Natural killer cell (primary cell): ENCODE measurements around the gene CHRNG. TPM values are rescaled to one million over a fixed set of nuclear protein-coding genes. Genes with fewer than 3 reads are reported as not detected.

Experiments used
- ATAC-seq, 3 donors: fragments of 150-1000 bp in 2 of 3; fragments of 200-7000 bp in 1 of 3; cut with Tn5 transposase; 1 replicate in 1 of 3; 2 replicates in 2 of 3; pipeline ENCODE4 v1.10.0; 2021; ENCODE audit warnings: mild to moderate bottlenecking in 2 of 3, moderate library complexity in 2 of 3
- DNase-seq, 2 donors: peaks; one replicate each; pipeline versions ENCODE4 v3.0.0 to v3.0.0-alpha.2; 2013 to 2021; ENCODE audit warnings: mixed read lengths in 1 of 2
- H3K27ac ChIP-seq: one replicate; pipeline ENCODE4 v1.5.1; 2013; ENCODE audit warnings: mild to moderate bottlenecking, low read length
- H3K27me3 ChIP-seq: one replicate; pipeline ENCODE4 v1.6.1; 2013; ENCODE audit warnings: low read length; ENCODE audit not compliant: control insufficient read depth, insufficient read depth
- H3K36me3 ChIP-seq: one replicate; pipeline ENCODE4 v1.6.1; 2013; ENCODE audit warnings: low read length; ENCODE audit not compliant: control insufficient read depth, insufficient read depth
- H3K4me1 ChIP-seq: one replicate; pipeline ENCODE4 v1.6.1; 2013; ENCODE audit warnings: low read length; ENCODE audit not compliant: control insufficient read depth, insufficient read depth
- H3K4me3 ChIP-seq: one replicate; pipeline ENCODE4 v1.5.1; 2013; ENCODE audit warnings: low read length
- H3K9me3 ChIP-seq: one replicate; pipeline ENCODE4 v1.6.1; 2013; ENCODE audit warnings: low read length; ENCODE audit not compliant: control insufficient read depth, insufficient read depth
- H3K27ac Mint-ChIP-seq, 2 donors: one replicate each; pipeline ENCODE4 v1.8.0; 2022; ENCODE audit warnings: mild to moderate bottlenecking in 2 of 2, mixed read lengths in 2 of 2, moderate library complexity in 1 of 2
- H3K27me3 Mint-ChIP-seq, 2 donors: one replicate each; pipeline ENCODE4 v1.8.0; 2022; ENCODE audit warnings: low read depth in 2 of 2, mixed read lengths in 2 of 2
- H3K36me3 Mint-ChIP-seq: one replicate; pipeline ENCODE4 v1.8.0; 2022; ENCODE audit warnings: mixed read lengths
- H3K4me1 Mint-ChIP-seq, 2 donors: one replicate each; pipeline ENCODE4 v1.8.0; 2022; ENCODE audit warnings: mixed read lengths in 2 of 2
- H3K4me3 Mint-ChIP-seq: one replicate; pipeline ENCODE4 v1.8.0; 2022; ENCODE audit warnings: mild to moderate bottlenecking, moderate library complexity, mixed read lengths
- H3K9me3 Mint-ChIP-seq, 2 donors: one replicate each; pipeline ENCODE4 v1.8.0; 2022; ENCODE audit warnings: mixed read lengths in 2 of 2
- WGBS: methylation state at CpG from one replicate; pipeline ENCODE4 v1.1.7; 2013; ENCODE audit warnings: missing lambda C conversion rate; ENCODE audit not compliant: insufficient coverage; 5-methylcytosine and 5-hydroxymethylcytosine counted together
- intact Hi-C: fragments of 100-400 bp; cut with micrococcal nuclease; formaldehyde crosslinking; loops from one replicate; pipeline ENCODE4 v1.14.2; 2022
- total RNA-seq, 4 donors: library from RNA; stranded (reverse); fragments of 120-200 nt in 1 of 4; gene quantifications; one replicate each; pipeline versions ENCODE4 v1.2.3 to v1.2.4, GENCODE V29; 2013 to 2022
- TF ChIP-seq, protein P1 (sequence below): fragments of 200-600 bp; IDR thresholded peaks from one replicate; pipeline ENCODE4 v1.8.0; 2022; ENCODE audit warnings: antibody characterized with exemption

The CHRNG gene
- total RNA-seq, 3 donors from 2014 or later (not counting 1 experiment from before 2014, with no cell fraction given) = not detected

DNA sequence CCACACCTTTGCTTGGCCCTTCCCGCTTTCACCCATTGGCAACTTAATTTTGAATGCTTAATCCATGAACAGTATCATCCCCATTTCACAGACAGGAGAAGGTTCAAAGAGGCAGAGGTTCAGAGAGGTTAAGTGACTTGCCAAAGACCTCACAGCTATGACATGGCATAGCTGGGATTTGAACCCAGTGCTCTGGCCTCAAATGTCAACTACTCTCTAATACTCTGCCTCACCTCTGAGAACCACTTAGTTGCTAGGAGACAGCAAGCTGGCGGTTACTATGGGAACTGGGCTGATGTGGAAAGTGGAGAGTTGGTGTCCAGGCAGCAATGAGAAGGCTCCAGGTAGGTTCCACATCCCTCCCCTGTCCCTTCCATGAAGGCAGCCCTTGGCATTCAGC lies 35.1 kb upstream of the CHRNG start:
- H3K4me3 ChIP-seq = no peak overlapping the region
- peaks cover 3% of the 10 kb centered on the region for H3K4me1 ChIP-seq
- no peak overlapping the region for H3K27ac ChIP-seq
- WGBS = 75% methylated on average over 2 of the region's 2 CpGs
- TF ChIP-seq, protein P1, sequence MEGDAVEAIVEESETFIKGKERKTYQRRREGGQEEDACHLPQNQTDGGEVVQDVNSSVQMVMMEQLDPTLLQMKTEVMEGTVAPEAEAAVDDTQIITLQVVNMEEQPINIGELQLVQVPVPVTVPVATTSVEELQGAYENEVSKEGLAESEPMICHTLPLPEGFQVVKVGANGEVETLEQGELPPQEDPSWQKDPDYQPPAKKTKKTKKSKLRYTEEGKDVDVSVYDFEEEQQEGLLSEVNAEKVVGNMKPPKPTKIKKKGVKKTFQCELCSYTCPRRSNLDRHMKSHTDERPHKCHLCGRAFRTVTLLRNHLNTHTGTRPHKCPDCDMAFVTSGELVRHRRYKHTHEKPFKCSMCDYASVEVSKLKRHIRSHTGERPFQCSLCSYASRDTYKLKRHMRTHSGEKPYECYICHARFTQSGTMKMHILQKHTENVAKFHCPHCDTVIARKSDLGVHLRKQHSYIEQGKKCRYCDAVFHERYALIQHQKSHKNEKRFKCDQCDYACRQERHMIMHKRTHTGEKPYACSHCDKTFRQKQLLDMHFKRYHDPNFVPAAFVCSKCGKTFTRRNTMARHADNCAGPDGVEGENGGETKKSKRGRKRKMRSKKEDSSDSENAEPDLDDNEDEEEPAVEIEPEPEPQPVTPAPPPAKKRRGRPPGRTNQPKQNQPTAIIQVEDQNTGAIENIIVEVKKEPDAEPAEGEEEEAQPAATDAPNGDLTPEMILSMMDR = no peak
- no peaks in the 10 kb centered on the region for H3K9me3 Mint-ChIP-seq
- no peak overlapping the region for H3K27ac Mint-ChIP-seq
- intact Hi-C loops = no loop called here
- no peaks in the 10 kb centered on the region for H3K9me3 ChIP-seq
- peaks cover 17% of the 10 kb centered on the region for H3K27me3 ChIP-seq
- no peaks in the 10 kb centered on the region for H3K36me3 Mint-ChIP-seq
- H3K4me1 Mint-ChIP-seq = peaks cover 0 to 8% of the 10 kb centered on the region in 2 donors
- ATAC-seq (no peak), DNase-seq (peak in 1 of 2 donors; percentile 12)
- H3K4me3 Mint-ChIP-seq = no peak overlapping the region
- H3K27me3 Mint-ChIP-seq = peaks cover 14 to 41% of the 10 kb centered on the region in 2 donors
- no peaks in the 10 kb centered on the region for H3K36me3 ChIP-seq

DNA sequence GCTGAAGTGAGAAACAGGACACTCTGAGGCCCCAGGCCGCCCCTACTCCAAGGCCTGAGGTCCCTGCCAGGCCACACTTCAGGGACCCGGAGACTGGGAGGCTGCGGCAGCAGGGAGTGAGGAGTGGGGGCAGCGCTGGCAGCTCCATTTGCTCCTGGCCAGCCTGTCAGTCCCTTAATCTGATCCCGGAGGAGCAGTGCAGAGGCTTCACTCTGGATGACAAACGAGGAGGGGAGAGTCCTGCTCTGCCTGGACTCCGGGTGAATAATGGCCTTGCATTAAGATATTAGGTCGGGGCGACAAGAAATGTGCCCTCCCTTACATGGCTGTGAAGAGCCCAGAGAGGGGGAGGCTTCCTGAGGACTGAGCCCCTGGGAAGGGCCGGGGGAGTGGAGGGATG lies 33.6 kb upstream of the CHRNG start:
- H3K27ac ChIP-seq = no peak overlapping the region
- no peak overlapping the region for H3K4me3 Mint-ChIP-seq
- DNase-seq (no peak), ATAC-seq (no peak)
- TF ChIP-seq, protein P1 = no peak
- H3K27ac Mint-ChIP-seq = no peak overlapping the region
- no peak overlapping the region for H3K4me3 ChIP-seq
- H3K36me3 ChIP-seq = no peaks in the 10 kb centered on the region
- peaks cover 14 to 40% of the 10 kb centered on the region in 2 donors for H3K27me3 Mint-ChIP-seq
- no peaks in the 10 kb centered on the region for H3K9me3 Mint-ChIP-seq
- H3K36me3 Mint-ChIP-seq = no peaks in the 10 kb centered on the region
- H3K9me3 ChIP-seq = no peaks in the 10 kb centered on the region
- H3K27me3 ChIP-seq = peaks cover 17% of the 10 kb centered on the region
- H3K4me1 Mint-ChIP-seq = peaks cover 0 to 8% of the 10 kb centered on the region in 2 donors
- 47% methylated on average over 10 of the region's 10 CpGs for WGBS
- H3K4me1 ChIP-seq = peaks cover 3% of the 10 kb centered on the region
- intact Hi-C loops = no loop called here

DNA sequence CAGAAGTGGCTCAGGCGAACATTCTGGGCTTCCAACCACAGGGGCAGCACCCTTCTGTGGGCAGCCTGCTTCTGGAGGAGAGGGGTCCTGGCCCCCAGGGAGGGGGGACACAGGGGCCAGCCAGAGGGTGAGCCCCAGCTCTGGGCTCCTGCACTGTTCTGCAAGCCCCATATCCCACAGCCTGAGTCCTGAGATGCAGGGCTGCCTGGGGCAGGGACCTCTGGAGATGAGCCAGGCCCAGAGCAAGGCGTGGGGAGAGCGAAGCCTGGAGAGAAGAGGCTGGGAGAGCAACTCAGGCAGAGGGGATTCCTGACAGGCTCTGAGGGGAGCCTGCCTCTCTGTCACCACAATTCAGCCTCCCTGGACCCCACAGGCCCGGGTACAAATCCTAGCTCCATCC lies 32.8 kb upstream of the CHRNG start:
- H3K9me3 ChIP-seq = no peaks in the 10 kb centered on the region
- Mint-ChIP-seq H3K9me3 (no peaks in the 10 kb centered on the region), H3K27ac (no peak overlapping the region), H3K27me3 (peaks cover 14 to 39% of the 10 kb centered on the region in 2 donors), H3K4me3 (no peak overlapping the region), H3K36me3 (no peaks in the 10 kb centered on the region), H3K4me1 (peaks cover 0 to 8% of the 10 kb centered on the region in 2 donors)
- no peak overlapping the region for H3K4me3 ChIP-seq
- H3K27ac ChIP-seq = no peak overlapping the region
- intact Hi-C loops = no loop called here
- DNase-seq (no peak), ATAC-seq (no peak)
- H3K36me3 ChIP-seq = no peaks in the 10 kb centered on the region
- peaks cover 17% of the 10 kb centered on the region for H3K27me3 ChIP-seq
- WGBS = 81% methylated on average over 4 of the region's 4 CpGs
- H3K4me1 ChIP-seq = peaks cover 3% of the 10 kb centered on the region
- TF ChIP-seq, protein P1 = no peak

DNA sequence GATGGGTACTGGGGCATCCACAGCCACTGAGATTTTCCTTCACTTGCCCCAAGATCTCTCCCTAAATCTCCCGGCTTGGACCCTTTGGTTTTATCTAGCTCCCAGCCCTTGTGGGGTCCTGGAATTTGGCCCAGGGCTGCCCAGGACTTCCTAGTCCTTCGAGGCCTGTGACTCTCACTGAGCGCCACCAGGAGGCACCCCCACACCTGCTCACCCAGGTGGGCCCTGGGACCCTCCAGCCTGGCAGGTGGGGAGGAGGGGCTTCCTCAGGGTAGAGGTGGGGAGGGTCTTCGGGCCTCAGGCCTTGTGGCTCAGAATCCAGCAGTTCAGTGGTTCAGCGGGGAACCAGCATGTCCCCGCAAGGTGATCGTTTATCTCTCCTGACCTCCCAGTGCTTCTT lies 31.2 kb upstream of the CHRNG start:
- no peak for DNase-seq
- Histone ChIP-seq H3K27me3 (peaks cover 12% of the 10 kb centered on the region), H3K27ac (no peak overlapping the region), H3K36me3 (no peaks in the 10 kb centered on the region), H3K9me3 (no peaks in the 10 kb centered on the region), H3K4me3 (no peak overlapping the region), H3K4me1 (peaks cover under 1% of the 10 kb centered on the region)
- WGBS = 83% methylated on average over 7 of the region's 7 CpGs
- intact Hi-C loops = no loop called here
- no peaks in the 10 kb centered on the region for H3K36me3 Mint-ChIP-seq
- H3K4me1 Mint-ChIP-seq = peaks cover 0 to 3% of the 10 kb centered on the region in 2 donors
- no peak overlapping the region for H3K4me3 Mint-ChIP-seq
- H3K9me3 Mint-ChIP-seq = no peaks in the 10 kb centered on the region
- H3K27me3 Mint-ChIP-seq = peaks cover 15 to 32% of the 10 kb centered on the region in 2 donors
- no peak overlapping the region for H3K27ac Mint-ChIP-seq
- TF ChIP-seq, protein P1 = no peak
- ATAC-seq = no peak
